A549 (cell line): ENCODE measurements around the gene PIK3CB.

Source experiments
- BCL3 ChIP-seq: fragments of >200 bp; sonication (Bioruptor Twin); formaldehyde crosslinking; IDR thresholded peaks from 3 replicates; pipeline ENCODE4 v1.6.1; 2016
- CTCF ChIP-seq: fragments of >200 bp; sonication (Bioruptor Twin); formaldehyde crosslinking; IDR thresholded peaks from 3 replicates; pipeline ENCODE4 v1.5.1; 2016
- EHMT2 ChIP-seq: fragments of 200-600 bp; sonication (generic); IDR thresholded peaks from 2 replicates; pipeline ENCODE4 v1.6.1; 2016; ENCODE audit warnings: antibody characterized with exemption, low read depth, mild to moderate bottlenecking, moderate library complexity
- EP300 ChIP-seq, 2 experiments: fragments of >200 bp; sonication (Bioruptor Twin); formaldehyde crosslinking; IDR thresholded peaks; 2 replicates in 1 of 2; 3 replicates in 1 of 2; pipeline ENCODE4 v1.6.1; 2016 to 2017
- ESRRA ChIP-seq: fragments of 150-350 bp; IDR thresholded peaks from 2 replicates; pipeline ENCODE4 v1.6.1; 2014; ENCODE audit warnings: mild to moderate bottlenecking, low read length, borderline replicate concordance
- HDAC2 ChIP-seq: fragments of 200-600 bp; sonication (generic); IDR thresholded peaks from 2 replicates; pipeline ENCODE4 v1.6.1; 2016
- HMGXB4 ChIP-seq: fragments of 250-450 bp; sonication (Bioruptor Pico); IDR thresholded peaks from 2 replicates; pipeline ENCODE4 v1.5.0; 2021; ENCODE audit warnings: mild to moderate bottlenecking, moderate library complexity, borderline replicate concordance
- MYC ChIP-seq: IDR thresholded peaks from 2 replicates; pipeline ENCODE4 v1.6.1; 2012; ENCODE audit warnings: mild to moderate bottlenecking, inconsistent platforms, low read length, improper control_type of control experiment, borderline replicate concordance
- POLR2A ChIP-seq: IDR thresholded peaks from 2 replicates; pipeline ENCODE4 v1.6.1; 2012; ENCODE audit warnings: mild to moderate bottlenecking, low read length
- POLR2AphosphoS2 ChIP-seq: conservative IDR thresholded peaks from 2 replicates; pipeline ENCODE4 v1.6.1; 2012; ENCODE audit warnings: low read length, improper control_type of control experiment, inconsistent platforms
- REST ChIP-seq: fragments of 200-600 bp; sonication (generic); IDR thresholded peaks from 2 replicates; pipeline ENCODE4 v1.6.1; 2016; ENCODE audit warnings: antibody characterized with exemption, mild to moderate bottlenecking, moderate library complexity
- RFX5 ChIP-seq: fragments of 450-650 bp; IDR thresholded peaks from 2 replicates; pipeline ENCODE4 v1.7.1; 2014; ENCODE audit warnings: antibody characterized with exemption, mild to moderate bottlenecking, moderate library complexity
- TP53 ChIP-seq: fragments of 250-450 bp; sonication (Bioruptor Pico); IDR thresholded peaks from 2 replicates; pipeline ENCODE4 v1.5.0; 2021; ENCODE audit warnings: mild to moderate bottlenecking, moderate library complexity

GRCh38 chr3:138848696-138849095 lies 14.0 kb upstream of the PIK3CB start:
- no peak for TF ChIP-seq POLR2A
- TF ChIP-seq CTCF, result no peak
- no peak for TF ChIP-seq HDAC2
- TF ChIP-seq MYC, result no peak
- TF ChIP-seq HMGXB4 (CRISPR knock-in tag), result no peak
- TF ChIP-seq ESRRA, result no peak
- no peak for TF ChIP-seq EHMT2
- no peak for TF ChIP-seq POLR2AphosphoS2
- no peak for TF ChIP-seq EP300 (IDR thresholded peaks at IDR 0.05)
- no peak for TF ChIP-seq TP53
- no peak for TF ChIP-seq BCL3
- TF ChIP-seq REST, result no peak
- TF ChIP-seq RFX5, result no peak
